PC-9 (cell line): Measurements from ENCODE around the gene B3GNT5. TPM values are rescaled to one million over a fixed set of nuclear protein-coding genes. Genes with fewer than 3 reads are reported as not detected.

Experiments used
- BruUV-seq: library from RNA; stranded (reverse); fragments of 400-500 nt; replicated peaks from 2 replicates; lab custom pipeline; 2021; lab: Mats Ljungman, UMichigan
- CTCF ChIA-PET: fragments of 300-600 bp; sonication (Branson Sonifier 250); formaldehyde crosslinking; loops from one replicate; lab custom pipeline; 2022; ENCODE audit warnings: antibody characterized with exemption; lab: Charles Lee
- POLR2A ChIA-PET: fragments of 300-600 bp; sonication (Branson Sonifier 250); formaldehyde crosslinking; loops from one replicate; lab custom pipeline; 2022; ENCODE audit warnings: antibody characterized with exemption; ENCODE audit not compliant: unreplicated experiment; lab: Charles Lee
- DNase-seq, 2 experiments: peaks; one replicate each; pipeline versions ENCODE4 v3.0.0 to v3.0.0-alpha.2; 2015 to 2022; ENCODE audit warnings: mixed read lengths in 1 of 2
- H2AFZ ChIP-seq: fragments of 200-600 bp; sonication (generic); 2 replicates; pipeline ENCODE4 v1.8.1; 2017; ENCODE audit warnings: antibody characterized with exemption
- H3F3A ChIP-seq: fragments of 200-600 bp; sonication (generic); 2 replicates; pipeline ENCODE4 v1.8.1; 2017; ENCODE audit warnings: antibody characterized with exemption, mild to moderate bottlenecking, low read depth; ENCODE audit not compliant: insufficient read depth
- H3K27ac ChIP-seq: fragments of 200-600 bp; sonication (generic); 2 replicates; pipeline ENCODE4 v1.6.1; 2016; ENCODE audit warnings: mixed run types
- H3K27me3 ChIP-seq: fragments of 200-600 bp; sonication (generic); 2 replicates; pipeline ENCODE4 v1.6.1; 2016; ENCODE audit warnings: low read depth, mixed run types; ENCODE audit not compliant: insufficient read depth
- H3K36me3 ChIP-seq: fragments of 200-600 bp; sonication (generic); 2 replicates; pipeline ENCODE4 v1.6.1; 2016; ENCODE audit warnings: low read depth, mixed run types
- H3K4me1 ChIP-seq: fragments of 200-600 bp; sonication (generic); replicated peaks from 2 replicates; pipeline ENCODE4 v1.6.1; 2016; ENCODE audit warnings: mixed run types; ENCODE audit not compliant: insufficient read depth
- H3K4me2 ChIP-seq: fragments of 200-600 bp; sonication (generic); 2 replicates; pipeline ENCODE4 v1.6.1; 2017; ENCODE audit warnings: mixed run types
- H3K4me3 ChIP-seq: fragments of 200-600 bp; sonication (generic); 2 replicates; pipeline ENCODE4 v1.6.1; 2016; ENCODE audit warnings: mixed run types
- H3K79me2 ChIP-seq: fragments of 200-600 bp; sonication (generic); 2 replicates; pipeline ENCODE4 v1.6.1; 2017; ENCODE audit warnings: low read depth, mixed run types
- H3K9me2 ChIP-seq: fragments of 200-600 bp; sonication (generic); 2 replicates; pipeline ENCODE4 v1.8.1; 2017; ENCODE audit warnings: mild to moderate bottlenecking; ENCODE audit not compliant: insufficient read depth
- H3K9me3 ChIP-seq: fragments of 200-600 bp; sonication (generic); 2 replicates; pipeline ENCODE4 v1.8.1; 2016; ENCODE audit warnings: low read depth; ENCODE audit not compliant: insufficient read depth
- H4K20me1 ChIP-seq: fragments of 200-600 bp; sonication (generic); 2 replicates; pipeline ENCODE4 v1.8.1; 2017; ENCODE audit not compliant: insufficient read depth
- CTCF ChIP-seq: fragments of 200-600 bp; sonication (generic); conservative IDR thresholded peaks from 2 replicates; pipeline ENCODE4 v1.6.1; 2017; ENCODE audit warnings: mixed run types, antibody characterized with exemption, mild to moderate bottlenecking, moderate library complexity
- EZH2 ChIP-seq: fragments of 200-600 bp; sonication (generic); IDR thresholded peaks from 2 replicates; pipeline ENCODE4 v1.8.0; 2017; ENCODE audit warnings: antibody characterized with exemption, low read depth
- intact Hi-C: fragments of 100-400 bp; cut with micrococcal nuclease; formaldehyde crosslinking; loops from one replicate; pipeline ENCODE4 v1.10.0; 2022; ENCODE audit not compliant: unreplicated experiment
- total RNA-seq: library from RNA; stranded (reverse); gene quantifications from 2 replicates; pipeline ENCODE4 v1.2.3, GENCODE V29; 2021

Gene B3GNT5
- total RNA-seq, 1 experiment from 2014 or later, result 30.7 TPM

- Histone ChIP-seq H4K20me1 (no peaks in the 10 kb centered on the region), H3K27ac (peak overlapping the region; percentile 71)
- POLR2A ChIA-PET, result no interaction called here
Measured at GRCh38 chr3:183318877-183319276, 65.8 kb downstream of the B3GNT5 start.

GRCh38 chr3:183319371-183319770 lies 66.3 kb downstream of the B3GNT5 start:
- Histone ChIP-seq H3K27ac (peak overlapping the region; percentile 71), H4K20me1 (no peaks in the 10 kb centered on the region), H3K4me3 (no peak overlapping the region), H3K9me2 (no peaks in the 10 kb centered on the region), H3F3A (peaks cover 43% of the 10 kb centered on the region), H3K27me3 (no peaks in the 10 kb centered on the region), H3K4me2 (peak overlapping the region; percentile 39), H3K79me2 (no peaks in the 10 kb centered on the region), H2AFZ (no peak overlapping the region), H3K9me3 (no peaks in the 10 kb centered on the region), H3K4me1 (peaks cover 57% of the 10 kb centered on the region), H3K36me3 (no peaks in the 10 kb centered on the region)
- TF ChIP-seq CTCF, result no peak
- DNase-seq, result no peak
- BruUV-seq, result no TSS peak
- ChIA-PET POLR2A (no interaction called here), CTCF (no interaction called here)
- intact Hi-C loops, result no loop called here

More at GRCh38 chr3:183318877-183319276, 65.8 kb downstream of the B3GNT5 start:
- no peak overlapping the region for H3K4me3 ChIP-seq
- no peaks in the 10 kb centered on the region for H3K36me3 ChIP-seq
- TF ChIP-seq EZH2, result no peak
- no peak for TF ChIP-seq CTCF
- H3K9me2 ChIP-seq, result no peaks in the 10 kb centered on the region
- no TSS peak for BruUV-seq
- peak overlapping the region; percentile 39 for H3K4me2 ChIP-seq
- peaks cover 40% of the 10 kb centered on the region for H3F3A ChIP-seq
- intact Hi-C loops, result no loop called here
- H3K79me2 ChIP-seq, result no peaks in the 10 kb centered on the region
- H2AFZ ChIP-seq, result no peak overlapping the region
- no peaks in the 10 kb centered on the region for H3K27me3 ChIP-seq
- peaks cover 58% of the 10 kb centered on the region for H3K4me1 ChIP-seq
- CTCF ChIA-PET, result no interaction called here
- no peaks in the 10 kb centered on the region for H3K9me3 ChIP-seq
- DNase-seq, result peak in 1 of 2 experiments; percentile 62

Other genes with a start within 250 kb of the B3GNT5 start
- 52.6 and 56.8 TPM in 2 replicates for gene MCCC1, start 153.8 kb upstream of the B3GNT5 start, total RNA-seq
- 2.8 and 4.1 TPM in 2 replicates for gene LAMP3, start 90.5 kb upstream of the B3GNT5 start, total RNA-seq
- gene MCF2L2, start 175.4 kb downstream of the B3GNT5 start, total RNA-seq, result 1.7 and 2.3 TPM in 2 replicates